GM12878 (cell line): ENCODE data around the gene NDUFA7.

Source experiments
- BMI1 ChIP-seq: fragments of 450-650 bp; IDR thresholded peaks from 2 replicates; pipeline ENCODE4 v1.6.1; 2016; ENCODE audit warnings: mild to moderate bottlenecking, moderate library complexity, borderline replicate concordance
- EP300 ChIP-seq, 2 experiments: fragments of 150-350 bp in 1 of 2; IDR thresholded peaks; 2 replicates each; pipeline ENCODE4 v1.6.1; 2011 to 2012; ENCODE audit warnings: low read depth in 2 of 2, low read length in 2 of 2, borderline replicate concordance in 1 of 2, improper control_type of control experiment in 1 of 2, inconsistent platforms in 1 of 2; ENCODE audit not compliant: control insufficient read depth in 1 of 2
- FOS ChIP-seq: IDR thresholded peaks from 3 replicates; pipeline ENCODE4 v1.6.1; 2011; ENCODE audit warnings: borderline replicate concordance; ENCODE audit not compliant: insufficient read length; ENCODE audit errors: extremely low read depth
- NFYB ChIP-seq: IDR thresholded peaks from 2 replicates; pipeline ENCODE4 v1.6.1; 2011; ENCODE audit warnings: low read depth, mild to moderate bottlenecking, low read length, improper control_type of control experiment, moderate library complexity; ENCODE audit not compliant: insufficient read depth
- NR2C1 ChIP-seq: fragments of 450-650 bp; IDR thresholded peaks from 2 replicates; pipeline ENCODE4 v1.6.1; 2017; ENCODE audit warnings: antibody characterized with exemption, mild to moderate bottlenecking, moderate library complexity
- RAD21 ChIP-seq: IDR thresholded peaks from 2 replicates; pipeline ENCODE4 v1.6.1; 2011; ENCODE audit warnings: mild to moderate bottlenecking, low read depth, low read length, moderate library complexity; ENCODE audit not compliant: insufficient read depth
- SMC3 ChIP-seq: IDR thresholded peaks from 2 replicates; pipeline ENCODE4 v1.6.1; 2011; ENCODE audit warnings: low read length, improper control_type of control experiment, borderline replicate concordance
- SP1 ChIP-seq: IDR thresholded peaks from one replicate; pipeline ENCODE4 v1.6.1; 2011; ENCODE audit warnings: low read depth, low read length
- TBL1XR1 ChIP-seq: IDR thresholded peaks from 2 replicates; pipeline ENCODE4 v1.6.1; 2012; ENCODE audit warnings: low read depth, low read length, improper control_type of control experiment
- YY1 ChIP-seq: IDR thresholded peaks from 2 replicates; pipeline ENCODE4 v1.6.1; 2011; ENCODE audit warnings: low read depth, mild to moderate bottlenecking, low read length
- TF ChIP-seq, protein P1 (sequence below): IDR thresholded peaks from 2 replicates; pipeline ENCODE4 v1.6.1; 2012; ENCODE audit warnings: mild to moderate bottlenecking, low read depth, low read length
- TF ChIP-seq, protein P2 (sequence below): fragments of 450-650 bp; IDR thresholded peaks from 2 replicates; pipeline ENCODE4 v1.6.1; 2017; ENCODE audit warnings: mild to moderate bottlenecking

GRCh38 chr19:8340341-8341096 lies 19.3 kb upstream of the NDUFA7 start:
- TF ChIP-seq NFYB (no peak), TBL1XR1 (no peak), EP300 (IDR thresholded peaks at IDR 0.05; ENCODE audit: borderline replicate concordance in 1 of 2, control insufficient read depth in 1 of 2, low read depth in 2 of 2, low read length in 2 of 2) (no peak), SMC3 (no peak), SP1 (no peak), NR2C1 (no peak), FOS (no peak), YY1 (no peak), BMI1 (no peak), RAD21 (no peak)
- TF ChIP-seq, protein P1, sequence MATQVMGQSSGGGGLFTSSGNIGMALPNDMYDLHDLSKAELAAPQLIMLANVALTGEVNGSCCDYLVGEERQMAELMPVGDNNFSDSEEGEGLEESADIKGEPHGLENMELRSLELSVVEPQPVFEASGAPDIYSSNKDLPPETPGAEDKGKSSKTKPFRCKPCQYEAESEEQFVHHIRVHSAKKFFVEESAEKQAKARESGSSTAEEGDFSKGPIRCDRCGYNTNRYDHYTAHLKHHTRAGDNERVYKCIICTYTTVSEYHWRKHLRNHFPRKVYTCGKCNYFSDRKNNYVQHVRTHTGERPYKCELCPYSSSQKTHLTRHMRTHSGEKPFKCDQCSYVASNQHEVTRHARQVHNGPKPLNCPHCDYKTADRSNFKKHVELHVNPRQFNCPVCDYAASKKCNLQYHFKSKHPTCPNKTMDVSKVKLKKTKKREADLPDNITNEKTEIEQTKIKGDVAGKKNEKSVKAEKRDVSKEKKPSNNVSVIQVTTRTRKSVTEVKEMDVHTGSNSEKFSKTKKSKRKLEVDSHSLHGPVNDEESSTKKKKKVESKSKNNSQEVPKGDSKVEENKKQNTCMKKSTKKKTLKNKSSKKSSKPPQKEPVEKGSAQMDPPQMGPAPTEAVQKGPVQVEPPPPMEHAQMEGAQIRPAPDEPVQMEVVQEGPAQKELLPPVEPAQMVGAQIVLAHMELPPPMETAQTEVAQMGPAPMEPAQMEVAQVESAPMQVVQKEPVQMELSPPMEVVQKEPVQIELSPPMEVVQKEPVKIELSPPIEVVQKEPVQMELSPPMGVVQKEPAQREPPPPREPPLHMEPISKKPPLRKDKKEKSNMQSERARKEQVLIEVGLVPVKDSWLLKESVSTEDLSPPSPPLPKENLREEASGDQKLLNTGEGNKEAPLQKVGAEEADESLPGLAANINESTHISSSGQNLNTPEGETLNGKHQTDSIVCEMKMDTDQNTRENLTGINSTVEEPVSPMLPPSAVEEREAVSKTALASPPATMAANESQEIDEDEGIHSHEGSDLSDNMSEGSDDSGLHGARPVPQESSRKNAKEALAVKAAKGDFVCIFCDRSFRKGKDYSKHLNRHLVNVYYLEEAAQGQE, result no peak
- TF ChIP-seq, protein P2, sequence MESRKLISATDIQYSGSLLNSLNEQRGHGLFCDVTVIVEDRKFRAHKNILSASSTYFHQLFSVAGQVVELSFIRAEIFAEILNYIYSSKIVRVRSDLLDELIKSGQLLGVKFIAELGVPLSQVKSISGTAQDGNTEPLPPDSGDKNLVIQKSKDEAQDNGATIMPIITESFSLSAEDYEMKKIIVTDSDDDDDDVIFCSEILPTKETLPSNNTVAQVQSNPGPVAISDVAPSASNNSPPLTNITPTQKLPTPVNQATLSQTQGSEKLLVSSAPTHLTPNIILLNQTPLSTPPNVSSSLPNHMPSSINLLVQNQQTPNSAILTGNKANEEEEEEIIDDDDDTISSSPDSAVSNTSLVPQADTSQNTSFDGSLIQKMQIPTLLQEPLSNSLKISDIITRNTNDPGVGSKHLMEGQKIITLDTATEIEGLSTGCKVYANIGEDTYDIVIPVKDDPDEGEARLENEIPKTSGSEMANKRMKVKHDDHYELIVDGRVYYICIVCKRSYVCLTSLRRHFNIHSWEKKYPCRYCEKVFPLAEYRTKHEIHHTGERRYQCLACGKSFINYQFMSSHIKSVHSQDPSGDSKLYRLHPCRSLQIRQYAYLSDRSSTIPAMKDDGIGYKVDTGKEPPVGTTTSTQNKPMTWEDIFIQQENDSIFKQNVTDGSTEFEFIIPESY, result no peak
